Measurements from ENCODE around the gene ARHGEF17. TPM values are rescaled to one million over a fixed set of nuclear protein-coding genes. Genes with fewer than 3 reads are reported as not detected.

The ARHGEF17 gene
- total RNA-seq, 1 experiment from 2014 or later, result 77.9 TPM

DNA sequence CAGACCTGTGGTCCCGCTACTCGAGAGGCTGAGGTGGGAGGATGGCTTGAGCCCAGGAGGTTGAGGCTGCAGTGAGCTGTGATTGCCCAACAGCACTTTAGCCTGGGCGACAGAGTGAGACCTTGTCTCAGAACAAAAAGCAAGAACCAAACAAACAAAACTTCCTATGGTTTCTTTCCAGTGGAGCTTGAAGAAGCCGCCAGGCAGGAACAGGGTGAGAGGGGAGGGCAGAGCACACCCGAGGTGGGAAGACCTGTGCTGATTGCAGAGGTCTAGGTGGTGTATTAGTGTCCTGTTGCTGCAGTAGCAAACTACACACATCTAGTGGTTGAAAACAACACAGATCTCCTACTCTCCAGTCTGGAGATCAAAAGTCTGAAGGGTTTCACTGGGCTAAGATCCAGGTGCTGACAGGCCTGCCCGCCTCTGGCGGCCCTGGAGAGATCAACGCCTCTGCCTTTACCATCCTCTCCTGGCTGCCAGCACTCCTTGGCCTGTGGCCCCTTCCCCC is 10.5 kb downstream of the ARHGEF17 start:
- Mint-ChIP-seq H3K9me3 (ENCODE audit: unreplicated experiment) (no peaks in the 10 kb centered on the region), H3K4me3 (ENCODE audit: unreplicated experiment) (no peak overlapping the region), H3K36me3 (ENCODE audit: insufficient read depth, unreplicated experiment) (peaks cover 60% of the 10 kb centered on the region), H3K27me3 (ENCODE audit: insufficient read depth, unreplicated experiment) (no peaks in the 10 kb centered on the region), H3K4me1 (ENCODE audit: low read depth, unreplicated experiment) (peaks cover 21% of the 10 kb centered on the region), H3K27ac (ENCODE audit: unreplicated experiment) (no peak overlapping the region)
- Histone ChIP-seq H3K4me3 (ENCODE audit: low read depth, low read length) (no peak overlapping the region), H3K4me1 (peaks cover 31% of the 10 kb centered on the region), H3K9me3 (no peaks in the 10 kb centered on the region), H3K36me3 (ENCODE audit: control insufficient read depth, insufficient read depth, low read length) (peaks cover 2% of the 10 kb centered on the region; the same call in 1 of the 2 replicates), H3K27me3 (replicated peaks; ENCODE audit: control insufficient read depth, insufficient read depth, low read length) (no peaks in the 10 kb centered on the region)
- intact Hi-C loops (cut with micrococcal nuclease; ENCODE audit: unreplicated experiment), result no loop called here
- POLR2A ChIA-PET, result no interaction called here
- no peak for DNase-seq
- TF ChIP-seq, protein P1, sequence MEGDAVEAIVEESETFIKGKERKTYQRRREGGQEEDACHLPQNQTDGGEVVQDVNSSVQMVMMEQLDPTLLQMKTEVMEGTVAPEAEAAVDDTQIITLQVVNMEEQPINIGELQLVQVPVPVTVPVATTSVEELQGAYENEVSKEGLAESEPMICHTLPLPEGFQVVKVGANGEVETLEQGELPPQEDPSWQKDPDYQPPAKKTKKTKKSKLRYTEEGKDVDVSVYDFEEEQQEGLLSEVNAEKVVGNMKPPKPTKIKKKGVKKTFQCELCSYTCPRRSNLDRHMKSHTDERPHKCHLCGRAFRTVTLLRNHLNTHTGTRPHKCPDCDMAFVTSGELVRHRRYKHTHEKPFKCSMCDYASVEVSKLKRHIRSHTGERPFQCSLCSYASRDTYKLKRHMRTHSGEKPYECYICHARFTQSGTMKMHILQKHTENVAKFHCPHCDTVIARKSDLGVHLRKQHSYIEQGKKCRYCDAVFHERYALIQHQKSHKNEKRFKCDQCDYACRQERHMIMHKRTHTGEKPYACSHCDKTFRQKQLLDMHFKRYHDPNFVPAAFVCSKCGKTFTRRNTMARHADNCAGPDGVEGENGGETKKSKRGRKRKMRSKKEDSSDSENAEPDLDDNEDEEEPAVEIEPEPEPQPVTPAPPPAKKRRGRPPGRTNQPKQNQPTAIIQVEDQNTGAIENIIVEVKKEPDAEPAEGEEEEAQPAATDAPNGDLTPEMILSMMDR (IDR thresholded peaks at IDR 0.05; ENCODE audit: insufficient read depth in 1 of 2, low read depth in 1 of 2, low read length in 1 of 2, severe bottlenecking in 1 of 2, unreplicated experiment in 1 of 2), result no peak
- CTCF ChIA-PET, result interaction anchor here (0.8 to 2.9 kb wide), 4 partner anchors 10 to 61 kb away, joined by 3 to 18 read pairs (median 4); no protein-coding TSS in a partner anchor
- no TSS peak for BruUV-seq (replicated peaks)

DNA sequence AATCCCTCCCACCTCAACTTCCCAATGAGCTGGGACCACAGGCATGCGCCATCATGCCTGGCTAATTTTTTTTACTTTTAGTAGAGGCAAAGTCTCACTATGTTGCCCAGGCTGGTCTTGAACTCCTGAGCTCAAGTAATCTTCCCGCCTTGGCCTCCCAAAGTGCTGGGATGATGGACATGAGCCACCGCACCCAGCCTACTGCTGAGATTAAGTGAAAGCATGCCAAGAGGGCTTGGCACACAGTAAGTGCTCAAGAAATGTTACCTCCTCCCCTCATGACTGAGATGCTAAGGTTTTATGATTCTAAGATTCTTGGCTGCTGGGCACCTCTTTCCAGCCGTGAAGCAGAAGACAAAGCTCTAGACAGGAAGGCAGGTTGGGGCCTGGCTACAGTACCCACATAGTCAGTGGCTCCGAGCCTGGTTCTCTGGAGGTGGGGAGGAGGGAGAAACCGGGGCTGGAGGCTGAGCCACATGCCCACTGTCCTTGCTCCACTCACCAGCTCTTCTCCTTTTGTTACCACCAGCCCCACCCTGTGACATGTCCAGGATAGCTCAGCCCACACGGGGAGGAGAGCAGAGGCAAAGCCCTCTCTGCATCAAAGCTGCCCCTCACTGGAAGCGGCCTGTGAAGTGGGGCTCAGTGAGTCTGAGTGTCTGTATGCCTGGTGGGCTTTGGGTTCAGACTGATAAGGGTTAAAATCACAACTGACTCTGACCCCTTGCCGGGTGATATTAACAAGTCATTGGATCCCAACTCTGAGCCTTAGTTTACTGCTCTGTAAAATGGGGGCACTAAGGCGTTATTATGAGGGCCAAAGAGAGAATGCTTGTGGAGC is 12.9 kb downstream of the ARHGEF17 start:
- Mint-ChIP-seq H3K36me3 (ENCODE audit: insufficient read depth, unreplicated experiment) (peaks cover 66% of the 10 kb centered on the region), H3K27ac (ENCODE audit: unreplicated experiment) (no peak overlapping the region), H3K27me3 (ENCODE audit: insufficient read depth, unreplicated experiment) (no peaks in the 10 kb centered on the region), H3K4me1 (ENCODE audit: low read depth, unreplicated experiment) (peaks cover 23% of the 10 kb centered on the region), H3K9me3 (ENCODE audit: unreplicated experiment) (no peaks in the 10 kb centered on the region), H3K4me3 (ENCODE audit: unreplicated experiment) (no peak overlapping the region)
- BruUV-seq (replicated peaks), result no TSS peak
- Histone ChIP-seq H3K4me1 (peaks cover 13% of the 10 kb centered on the region), H3K4me3 (ENCODE audit: low read depth, low read length) (no peak overlapping the region), H3K9me3 (no peaks in the 10 kb centered on the region), H3K36me3 (ENCODE audit: control insufficient read depth, insufficient read depth, low read length) (peaks cover 7% of the 10 kb centered on the region), H3K27me3 (replicated peaks; ENCODE audit: control insufficient read depth, insufficient read depth, low read length) (no peaks in the 10 kb centered on the region)
- TF ChIP-seq, protein P1 (IDR thresholded peaks at IDR 0.05; ENCODE audit: insufficient read depth in 1 of 2, low read depth in 1 of 2, low read length in 1 of 2, severe bottlenecking in 1 of 2, unreplicated experiment in 1 of 2), result no peak
- ChIA-PET POLR2A (no interaction called here), CTCF (interaction anchor here (0.9 to 1.6 kb wide), 2 partner anchors 14 to 40 kb away, joined by 4 read pairs; no protein-coding TSS in a partner anchor)
- intact Hi-C loops (cut with micrococcal nuclease; ENCODE audit: unreplicated experiment), result no loop called here
- DNase-seq, result no peak

DNA sequence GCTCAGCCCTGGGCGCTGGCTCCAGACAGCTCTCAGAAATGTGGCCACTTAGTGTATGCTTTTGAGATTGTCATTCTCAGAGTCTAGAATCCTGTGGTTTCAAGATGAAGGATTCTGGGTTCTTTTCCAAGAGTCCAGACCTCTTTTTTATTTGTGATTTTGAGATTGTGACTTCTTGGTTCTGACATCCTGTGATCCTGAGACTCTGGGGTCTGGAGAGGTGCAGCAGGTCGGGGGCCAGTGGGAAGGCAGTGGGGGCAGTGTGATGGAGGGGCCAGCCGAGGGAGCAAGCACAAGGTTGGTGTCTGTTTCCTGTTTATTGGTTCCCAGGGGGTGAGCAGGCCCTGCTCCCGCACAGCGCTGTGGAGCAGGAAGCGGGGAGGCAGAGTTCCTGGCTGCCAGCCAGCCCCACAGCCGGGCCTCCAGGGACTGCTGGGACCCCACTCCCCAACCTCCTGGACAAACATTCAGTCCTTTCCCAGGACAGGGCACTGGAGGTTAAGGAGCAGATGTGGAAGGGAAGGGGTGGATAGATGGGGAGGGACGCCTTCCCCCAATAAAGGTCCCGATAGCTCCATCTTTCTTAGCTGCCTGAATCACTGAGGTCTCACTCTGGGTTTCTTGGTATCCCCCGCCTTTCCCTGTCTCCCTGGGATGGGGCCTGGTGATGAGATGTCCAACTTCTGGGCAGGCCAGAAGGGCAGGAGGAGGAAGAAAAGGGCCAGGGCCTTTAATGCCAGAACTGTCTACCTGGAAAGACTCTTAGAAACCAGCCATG is 13.7 kb downstream of the ARHGEF17 start:
- H3K4me3 ChIP-seq (ENCODE audit: low read depth, low read length), result no peak overlapping the region
- intact Hi-C loops (cut with micrococcal nuclease; ENCODE audit: unreplicated experiment), result no loop called here
- H3K27me3 ChIP-seq (replicated peaks; ENCODE audit: control insufficient read depth, insufficient read depth, low read length), result no peaks in the 10 kb centered on the region
- POLR2A ChIA-PET, result no interaction called here
- no TSS peak for BruUV-seq (replicated peaks)
- H3K9me3 ChIP-seq, result no peaks in the 10 kb centered on the region
- Mint-ChIP-seq H3K36me3 (ENCODE audit: insufficient read depth, unreplicated experiment) (peaks cover 65% of the 10 kb centered on the region), H3K9me3 (ENCODE audit: unreplicated experiment) (no peaks in the 10 kb centered on the region), H3K4me3 (ENCODE audit: unreplicated experiment) (no peak overlapping the region), H3K27me3 (ENCODE audit: insufficient read depth, unreplicated experiment) (no peaks in the 10 kb centered on the region), H3K4me1 (ENCODE audit: low read depth, unreplicated experiment) (peaks cover 23% of the 10 kb centered on the region), H3K27ac (ENCODE audit: unreplicated experiment) (peak overlapping the region; percentile 17)
- no peak for DNase-seq
- peaks cover 7% of the 10 kb centered on the region for H3K36me3 ChIP-seq (ENCODE audit: control insufficient read depth, insufficient read depth, low read length)
- CTCF ChIA-PET, result interaction anchor here (0.9 to 2.2 kb wide), 4 partner anchors 13 to 39 kb away, joined by 4 to 14 read pairs (median 6); partner anchors contain the start of gene ARHGEF17
- TF ChIP-seq, protein P1 (IDR thresholded peaks at IDR 0.05; ENCODE audit: insufficient read depth in 1 of 2, low read depth in 1 of 2, low read length in 1 of 2, severe bottlenecking in 1 of 2, unreplicated experiment in 1 of 2), result no peak
- H3K4me1 ChIP-seq, result peaks cover 13% of the 10 kb centered on the region

All from Caco-2 (cell line).